ENCODE data around the gene RABGEF1. TPM values are rescaled to one million over a fixed set of nuclear protein-coding genes. Genes with fewer than 3 reads are reported as not detected.
"Not testable (repeated sequence)": the region's sequence is repeated elsewhere in the genome, so short reads cannot be mapped to it uniquely, and the experiment has no call there.

RABGEF1 gene
- total and polyA plus RNA-seq, 5 donors, result 7.7 to 19.0 (median 16.5) TPM

- WGBS, result no CpG with 5 or more reads among the region's 1 CpG
- ATAC-seq; H3K4me1 ChIP-seq (ENCODE audit: control insufficient read depth, insufficient read depth, low read length); DNase-seq; H3K27me3 ChIP-seq (ENCODE audit: control insufficient read depth, insufficient read depth); H3K27ac ChIP-seq (ENCODE audit: low read length); intact Hi-C loops (cut with DNase I); H3K9me3 ChIP-seq (ENCODE audit: control insufficient read depth, low read length); H3K4me3 ChIP-seq (ENCODE audit: low read length): not testable (repeated sequence)
Measured at GRCh38 chr7:66764905-66765304, 24.4 kb downstream of the RABGEF1 start.

DNA sequence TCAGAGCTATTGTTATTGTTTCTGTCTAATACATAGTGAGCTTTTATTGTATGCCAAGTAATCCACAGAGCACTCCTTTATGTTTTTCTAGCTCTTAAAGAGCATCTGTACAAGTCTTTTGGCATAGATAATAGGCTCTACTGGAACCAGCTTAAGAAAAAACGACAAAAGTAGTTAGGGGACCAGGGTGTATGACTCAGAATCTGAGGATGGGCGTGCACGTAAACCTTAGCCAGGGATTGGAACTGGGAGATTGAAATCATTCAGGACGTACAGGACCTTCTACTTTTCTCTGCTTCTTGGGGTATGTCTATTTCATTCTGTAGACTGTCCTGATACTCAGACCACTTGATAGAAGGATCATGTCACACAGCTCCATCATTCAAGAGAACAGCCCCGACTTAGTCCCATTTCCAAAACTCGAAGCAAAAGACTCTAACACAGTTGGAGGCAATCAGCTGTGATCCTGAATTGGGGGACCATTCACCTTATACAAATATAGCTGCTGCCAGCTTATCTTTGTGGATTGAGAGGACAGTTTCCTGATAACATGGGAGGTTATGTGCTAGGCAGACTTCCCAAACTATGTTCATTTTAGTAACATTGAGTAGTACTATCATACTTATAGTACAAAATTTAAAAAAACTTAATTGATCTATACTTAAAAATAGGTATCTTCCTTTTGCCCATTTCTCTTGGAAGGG lies 24.9 kb downstream of the RABGEF1 start:
- H3K27ac ChIP-seq (ENCODE audit: low read length); H3K27me3 ChIP-seq (ENCODE audit: control insufficient read depth, insufficient read depth); intact Hi-C loops (cut with DNase I); H3K4me1 ChIP-seq (ENCODE audit: control insufficient read depth, insufficient read depth, low read length); H3K9me3 ChIP-seq (ENCODE audit: control insufficient read depth, low read length); DNase-seq; H3K4me3 ChIP-seq (ENCODE audit: low read length): not testable (repeated sequence)
- WGBS, result 53% methylated on average over 6 of the region's 6 CpGs
- ATAC-seq, result peak in 1 of 2 donors; percentile 63

DNA sequence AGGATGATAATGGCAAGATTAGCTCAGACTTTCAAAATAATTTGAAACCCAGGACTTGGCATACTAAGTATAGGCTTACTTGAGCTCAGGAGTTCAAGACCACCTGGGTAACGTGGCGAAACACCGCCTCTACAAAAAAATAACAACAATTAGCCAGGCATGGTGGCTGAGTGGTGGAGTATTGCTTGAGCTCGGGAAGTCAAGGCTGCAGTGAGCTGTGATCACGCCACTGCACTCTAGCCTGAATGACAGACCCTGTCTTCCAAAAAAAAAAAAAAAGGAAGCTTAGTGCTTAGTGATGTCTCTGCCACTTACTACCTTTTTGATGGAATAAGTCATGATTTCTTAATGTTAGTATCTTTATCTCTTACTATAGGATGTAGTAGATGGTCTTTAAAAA lies 25.5 kb downstream of the RABGEF1 start:
- intact Hi-C loops (cut with DNase I), result no loop called here
- Histone ChIP-seq H3K27me3 (ENCODE audit: control insufficient read depth, insufficient read depth) (no peaks in the 10 kb centered on the region), H3K4me1 (ENCODE audit: control insufficient read depth, insufficient read depth, low read length) (no peaks in the 10 kb centered on the region), H3K9me3 (ENCODE audit: control insufficient read depth, low read length) (no peaks in the 10 kb centered on the region), H3K27ac (ENCODE audit: low read length) (no peak overlapping the region), H3K4me3 (ENCODE audit: low read length) (no peak overlapping the region)
- 93% methylated on average over 5 of the region's 5 CpGs for WGBS
- no peak for DNase-seq
- no peak for ATAC-seq

- H3K27ac ChIP-seq (ENCODE audit: low read length); DNase-seq; H3K4me3 ChIP-seq (ENCODE audit: low read length); ATAC-seq; H3K27me3 ChIP-seq (ENCODE audit: control insufficient read depth, insufficient read depth); H3K9me3 ChIP-seq (ENCODE audit: control insufficient read depth, low read length); H3K4me1 ChIP-seq (ENCODE audit: control insufficient read depth, insufficient read depth, low read length); intact Hi-C loops (cut with DNase I): not testable (repeated sequence)
Measured at GRCh38 chr7:66767486-66767885, 27.0 kb downstream of the RABGEF1 start.

GRCh38 chr7:66768865-66769832 lies 28.6 kb downstream of the RABGEF1 start:
- no peaks in the 10 kb centered on the region for H3K4me1 ChIP-seq (ENCODE audit: control insufficient read depth, insufficient read depth, low read length)
- ATAC-seq (no peak), DNase-seq (no peak)
- no peaks in the 10 kb centered on the region for H3K27me3 ChIP-seq (ENCODE audit: control insufficient read depth, insufficient read depth)
- intact Hi-C loops (cut with DNase I), result no loop called here
- no peak overlapping the region for H3K4me3 ChIP-seq (ENCODE audit: low read length)
- H3K27ac ChIP-seq (ENCODE audit: low read length), result no peak overlapping the region
- WGBS, result 69% methylated on average over 5 of the region's 5 CpGs
- no peaks in the 10 kb centered on the region for H3K9me3 ChIP-seq (ENCODE audit: control insufficient read depth, low read length)

DNA sequence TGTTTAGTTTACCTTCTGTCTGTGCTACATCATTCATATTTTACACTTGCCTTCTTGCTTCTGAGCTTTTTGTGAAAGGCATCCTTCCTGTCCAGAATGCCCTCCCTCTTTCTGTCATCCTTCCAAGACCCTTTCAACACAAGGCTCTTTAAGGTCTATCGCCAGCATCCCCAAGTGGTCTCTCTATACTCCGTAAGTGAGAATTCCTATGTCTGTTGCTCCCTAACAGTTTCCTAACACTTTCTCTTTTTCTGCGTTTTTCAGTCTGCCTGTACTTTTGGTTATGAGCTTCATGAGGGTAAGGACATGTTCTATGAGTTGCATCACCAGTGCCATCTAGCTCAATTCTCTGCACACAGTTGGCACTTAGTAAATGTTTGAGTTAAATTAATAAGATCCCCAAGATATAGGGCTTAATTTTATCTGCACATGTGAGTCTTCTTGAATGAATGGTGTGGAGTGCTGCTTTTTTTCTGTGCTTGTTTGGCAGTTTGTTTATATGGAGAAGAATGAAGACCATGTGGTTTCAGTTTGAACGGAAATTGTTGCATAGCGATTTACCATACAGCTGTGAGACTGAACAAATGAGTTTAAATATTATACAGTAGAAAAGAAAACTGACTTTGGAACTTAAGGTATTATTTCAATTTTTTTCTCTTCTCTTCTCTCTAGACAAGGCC lies 29.4 kb downstream of the RABGEF1 start:
- DNase-seq (no peak), ATAC-seq (peak in 1 of 2 donors; percentile 45)
- H3K9me3 ChIP-seq (ENCODE audit: control insufficient read depth, low read length), result no peaks in the 10 kb centered on the region
- no peak overlapping the region for H3K4me3 ChIP-seq (ENCODE audit: low read length)
- intact Hi-C loops (cut with DNase I), result no loop called here
- H3K4me1 ChIP-seq (ENCODE audit: control insufficient read depth, insufficient read depth, low read length), result no peaks in the 10 kb centered on the region
- 38% methylated on average over 5 of the region's 5 CpGs for WGBS
- no peak overlapping the region for H3K27ac ChIP-seq (ENCODE audit: low read length)
- H3K27me3 ChIP-seq (ENCODE audit: control insufficient read depth, insufficient read depth), result no peaks in the 10 kb centered on the region

GRCh38 chr7:66771795-66772194 lies 31.3 kb downstream of the RABGEF1 start:
- no peaks in the 10 kb centered on the region for H3K9me3 ChIP-seq (ENCODE audit: control insufficient read depth, low read length)
- H3K4me1 ChIP-seq (ENCODE audit: control insufficient read depth, insufficient read depth, low read length), result no peaks in the 10 kb centered on the region
- no peak overlapping the region for H3K27ac ChIP-seq (ENCODE audit: low read length)
- no peak for DNase-seq
- intact Hi-C loops (cut with DNase I), result no loop called here
- H3K4me3 ChIP-seq (ENCODE audit: low read length), result no peak overlapping the region
- no peaks in the 10 kb centered on the region for H3K27me3 ChIP-seq (ENCODE audit: control insufficient read depth, insufficient read depth)
- WGBS, result 90% methylated on average over 9 of the region's 9 CpGs
- ATAC-seq, result no peak

GRCh38 chr7:66773744-66774143 lies 33.2 kb downstream of the RABGEF1 start:
- WGBS, result 95% methylated on average over 4 of the region's 4 CpGs
- intact Hi-C loops (cut with DNase I); ATAC-seq: not testable (repeated sequence)

DNA sequence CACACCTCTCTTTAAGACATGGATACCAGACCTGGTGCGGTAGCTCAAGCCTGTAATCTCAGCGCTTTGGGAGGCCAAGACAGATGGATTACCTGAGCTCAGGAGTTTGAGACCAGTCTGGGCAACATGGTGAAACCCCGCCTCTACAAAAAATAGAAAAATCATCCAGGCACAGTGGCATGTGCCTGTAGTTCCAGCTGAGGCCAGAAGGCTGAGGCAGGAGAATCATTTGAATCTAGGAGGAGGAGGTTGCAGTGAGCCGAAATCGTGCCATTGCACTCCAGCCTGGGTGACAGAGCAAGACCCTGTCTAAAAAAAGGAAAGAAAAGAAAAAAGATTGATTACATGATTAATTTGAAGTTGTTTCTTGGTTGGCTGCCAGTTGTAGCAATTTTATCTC lies 35.9 kb downstream of the RABGEF1 start:
- H3K4me1 ChIP-seq (ENCODE audit: control insufficient read depth, insufficient read depth, low read length); H3K27ac ChIP-seq (ENCODE audit: low read length); H3K9me3 ChIP-seq (ENCODE audit: control insufficient read depth, low read length); ATAC-seq; intact Hi-C loops (cut with DNase I); H3K27me3 ChIP-seq (ENCODE audit: control insufficient read depth, insufficient read depth); H3K4me3 ChIP-seq (ENCODE audit: low read length); DNase-seq: not testable (repeated sequence)
- 94% methylated on average over 5 of the region's 5 CpGs for WGBS

More at GRCh38 chr7:66773744-66774143, 33.2 kb downstream of the RABGEF1 start:
- H3K4me1 ChIP-seq (ENCODE audit: control insufficient read depth, insufficient read depth, low read length); H3K4me3 ChIP-seq (ENCODE audit: low read length); DNase-seq; H3K27me3 ChIP-seq (ENCODE audit: control insufficient read depth, insufficient read depth); H3K9me3 ChIP-seq (ENCODE audit: control insufficient read depth, low read length); H3K27ac ChIP-seq (ENCODE audit: low read length): not testable (repeated sequence)

DNA sequence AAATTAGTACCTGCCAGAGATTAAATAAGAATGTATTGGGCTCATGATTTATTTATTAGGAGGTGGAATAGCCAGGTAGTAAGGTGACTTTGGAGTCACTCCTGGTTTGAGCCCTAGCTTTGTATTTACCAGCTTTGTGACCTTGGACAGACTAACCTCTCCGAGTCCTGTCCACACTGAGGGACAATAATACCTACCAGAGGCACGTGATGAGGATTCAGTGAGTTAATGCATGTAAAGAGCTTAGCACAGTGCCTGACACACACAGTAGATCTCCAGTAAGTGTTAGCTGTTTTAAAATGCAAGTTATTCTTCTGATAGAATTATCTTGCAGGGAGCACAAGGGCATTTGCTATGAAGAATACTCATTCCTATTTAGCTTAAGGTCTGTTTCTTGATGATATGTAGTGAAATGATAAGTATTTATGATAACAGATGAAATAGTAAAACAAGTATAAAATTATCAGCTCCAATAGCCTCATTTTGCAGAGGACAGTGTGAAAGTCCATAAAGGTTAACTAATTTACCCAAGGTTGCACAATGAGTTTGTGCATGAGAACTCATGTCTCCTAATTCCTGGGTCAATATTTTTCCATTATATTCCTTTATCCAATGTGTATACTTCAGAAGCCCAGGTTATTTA lies 36.4 kb downstream of the RABGEF1 start:
- H3K4me1 ChIP-seq (ENCODE audit: control insufficient read depth, insufficient read depth, low read length), result no peaks in the 10 kb centered on the region
- H3K27me3 ChIP-seq (ENCODE audit: control insufficient read depth, insufficient read depth), result no peaks in the 10 kb centered on the region
- H3K27ac ChIP-seq (ENCODE audit: low read length), result no peak overlapping the region
- no peak overlapping the region for H3K4me3 ChIP-seq (ENCODE audit: low read length)
- no peaks in the 10 kb centered on the region for H3K9me3 ChIP-seq (ENCODE audit: control insufficient read depth, low read length)
- DNase-seq (no peak), ATAC-seq (no peak)
- intact Hi-C loops (cut with DNase I), result no loop called here
- 93% methylated on average over 2 of the region's 2 CpGs for WGBS

Data from right cardiac atrium (tissue), 5 donors.